Testis (tissue), 3 donors: Measurements from ENCODE around the gene SLC2A4. TPM values are rescaled to one million over a fixed set of nuclear protein-coding genes. Genes with fewer than 3 reads are reported as not detected.
A peak's percentile ranks its signal among the peaks of the same experiment; 100 is the strongest.

Experiments
- DNase-seq: peaks from one replicate; pipeline ENCODE4 v3.0.0-alpha.2; 2019
- H3K27ac ChIP-seq, 2 donors: fragments of 200-600 bp; sonication (generic); one replicate each; pipeline ENCODE4 v1.5.1; 2019
- H3K27me3 ChIP-seq: fragments of 200-600 bp; sonication (generic); one replicate; pipeline ENCODE4 v1.5.1; 2019
- H3K36me3 ChIP-seq: fragments of 200-600 bp; sonication (generic); one replicate; pipeline ENCODE4 v1.5.1; 2017; ENCODE audit warnings: low read depth; ENCODE audit errors: missing control alignments
- H3K4me1 ChIP-seq: fragments of 200-600 bp; sonication (generic); one replicate; pipeline ENCODE4 v1.5.1; 2019
- H3K4me3 ChIP-seq, 2 donors: fragments of 200-600 bp; sonication (generic); one replicate each; pipeline ENCODE4 v1.5.1; 2017 to 2019
- H3K9me3 ChIP-seq: fragments of 200-600 bp; sonication (generic); one replicate; pipeline ENCODE4 v1.5.1; 2017
- POLR2A ChIP-seq: fragments of 450-650 bp; IDR thresholded peaks from one replicate; pipeline ENCODE4 v1.6.1; 2017; ENCODE audit warnings: antibody characterized with exemption, mild to moderate bottlenecking, moderate library complexity
- WGBS, 2 donors: methylation state at CpG; one replicate each; pipeline ENCODE4 v1.1.5; 2018; 5-methylcytosine and 5-hydroxymethylcytosine counted together
- intact Hi-C: fragments of 100-400 bp; cut with DNase I; formaldehyde crosslinking; loops from one replicate; pipeline ENCODE4 v1.15.1; 2023; ENCODE audit warnings: low total_unique reads
- polyA plus RNA-seq: library from polyadenylated mRNA; stranded (reverse); fragments of 350-450 nt; fragmentation: Illumina TruSeq; extraction: RNeasy Lipid Tissue Mini Kit (QIAGEN cat#74804); gene quantifications from one replicate; pipeline ENCODE4 v1.2.3, GENCODE V29; 2014; ENCODE audit warnings: low read depth, low replicate concordance; ENCODE audit not compliant: insufficient read depth
- total RNA-seq, 2 donors: library from RNA; depleted of rRNA; stranded (reverse); fragments of >200 nt; gene quantifications; one replicate each; pipeline ENCODE4 v1.2.3, GENCODE V29; 2016
- TF ChIP-seq, protein P1 (sequence below), 3 experiments: fragments of 450-650 bp in 2 of 3; fragments of 200-600 bp in 1 of 3; sonication (generic) in 1 of 3; IDR thresholded peaks; one replicate each; pipeline ENCODE4 v1.5.1; 2016 to 2019; ENCODE audit warnings: antibody characterized with exemption in 3 of 3, mild to moderate bottlenecking in 2 of 3, moderate library complexity in 1 of 3

The SLC2A4 gene
- total and polyA plus RNA-seq, 3 donors from 2014 or later = 4.2 to 6.6 (median 4.7) TPM

DNA sequence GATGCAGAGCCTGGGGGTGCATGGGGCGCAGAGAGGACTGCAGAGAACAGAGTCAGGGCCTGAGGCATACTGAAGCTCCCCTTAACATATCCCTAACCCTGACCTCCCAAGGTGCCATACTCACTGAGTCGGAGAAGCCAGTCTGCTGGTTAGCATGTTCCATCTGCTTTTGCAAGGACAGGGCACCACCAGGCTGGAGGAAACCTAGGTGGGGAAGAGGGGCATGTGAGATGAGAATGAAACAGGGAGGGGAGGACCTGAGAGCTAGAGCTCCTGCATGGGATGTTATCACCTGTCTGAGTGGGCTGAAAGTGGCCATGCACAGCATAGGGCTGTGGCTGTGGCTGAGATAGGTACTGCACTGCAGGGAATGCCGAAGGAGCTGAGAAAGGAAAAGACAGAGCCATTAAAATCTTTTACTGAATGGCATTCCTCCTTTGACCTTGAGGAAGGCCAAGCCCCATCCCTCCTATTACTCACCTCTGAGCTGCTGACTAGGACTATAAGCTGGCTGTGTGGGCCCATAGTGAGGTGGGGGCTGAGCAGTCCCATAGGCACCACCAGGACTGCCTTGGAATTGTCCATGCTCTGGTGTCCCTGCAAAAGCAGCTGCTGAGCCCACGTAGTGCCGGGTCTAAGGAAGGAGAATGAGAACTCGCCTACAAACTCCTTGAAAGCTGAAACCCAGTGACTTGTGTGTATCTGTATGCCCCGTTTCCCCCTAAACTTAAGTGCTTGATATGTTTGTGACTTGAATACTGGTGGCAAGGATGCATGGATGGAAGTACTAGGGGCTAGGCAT is 31.8 kb downstream of the SLC2A4 start:
- Histone ChIP-seq H3K36me3 (no peaks in the 10 kb centered on the region), H3K9me3 (no peaks in the 10 kb centered on the region), H3K27ac (no peak overlapping the region), H3K4me3 (no peak overlapping the region), H3K27me3 (no peaks in the 10 kb centered on the region), H3K4me1 (peaks cover 11% of the 10 kb centered on the region)
- WGBS, 2 donors = 79 to 87% methylated on average over 6 to 7 of the region's 7 CpGs
- no peak for TF ChIP-seq POLR2A
- TF ChIP-seq, protein P1, sequence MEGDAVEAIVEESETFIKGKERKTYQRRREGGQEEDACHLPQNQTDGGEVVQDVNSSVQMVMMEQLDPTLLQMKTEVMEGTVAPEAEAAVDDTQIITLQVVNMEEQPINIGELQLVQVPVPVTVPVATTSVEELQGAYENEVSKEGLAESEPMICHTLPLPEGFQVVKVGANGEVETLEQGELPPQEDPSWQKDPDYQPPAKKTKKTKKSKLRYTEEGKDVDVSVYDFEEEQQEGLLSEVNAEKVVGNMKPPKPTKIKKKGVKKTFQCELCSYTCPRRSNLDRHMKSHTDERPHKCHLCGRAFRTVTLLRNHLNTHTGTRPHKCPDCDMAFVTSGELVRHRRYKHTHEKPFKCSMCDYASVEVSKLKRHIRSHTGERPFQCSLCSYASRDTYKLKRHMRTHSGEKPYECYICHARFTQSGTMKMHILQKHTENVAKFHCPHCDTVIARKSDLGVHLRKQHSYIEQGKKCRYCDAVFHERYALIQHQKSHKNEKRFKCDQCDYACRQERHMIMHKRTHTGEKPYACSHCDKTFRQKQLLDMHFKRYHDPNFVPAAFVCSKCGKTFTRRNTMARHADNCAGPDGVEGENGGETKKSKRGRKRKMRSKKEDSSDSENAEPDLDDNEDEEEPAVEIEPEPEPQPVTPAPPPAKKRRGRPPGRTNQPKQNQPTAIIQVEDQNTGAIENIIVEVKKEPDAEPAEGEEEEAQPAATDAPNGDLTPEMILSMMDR (IDR thresholded peaks at IDR 0.05) = no peak
- no peak for DNase-seq
- intact Hi-C loops = no loop called here

DNA sequence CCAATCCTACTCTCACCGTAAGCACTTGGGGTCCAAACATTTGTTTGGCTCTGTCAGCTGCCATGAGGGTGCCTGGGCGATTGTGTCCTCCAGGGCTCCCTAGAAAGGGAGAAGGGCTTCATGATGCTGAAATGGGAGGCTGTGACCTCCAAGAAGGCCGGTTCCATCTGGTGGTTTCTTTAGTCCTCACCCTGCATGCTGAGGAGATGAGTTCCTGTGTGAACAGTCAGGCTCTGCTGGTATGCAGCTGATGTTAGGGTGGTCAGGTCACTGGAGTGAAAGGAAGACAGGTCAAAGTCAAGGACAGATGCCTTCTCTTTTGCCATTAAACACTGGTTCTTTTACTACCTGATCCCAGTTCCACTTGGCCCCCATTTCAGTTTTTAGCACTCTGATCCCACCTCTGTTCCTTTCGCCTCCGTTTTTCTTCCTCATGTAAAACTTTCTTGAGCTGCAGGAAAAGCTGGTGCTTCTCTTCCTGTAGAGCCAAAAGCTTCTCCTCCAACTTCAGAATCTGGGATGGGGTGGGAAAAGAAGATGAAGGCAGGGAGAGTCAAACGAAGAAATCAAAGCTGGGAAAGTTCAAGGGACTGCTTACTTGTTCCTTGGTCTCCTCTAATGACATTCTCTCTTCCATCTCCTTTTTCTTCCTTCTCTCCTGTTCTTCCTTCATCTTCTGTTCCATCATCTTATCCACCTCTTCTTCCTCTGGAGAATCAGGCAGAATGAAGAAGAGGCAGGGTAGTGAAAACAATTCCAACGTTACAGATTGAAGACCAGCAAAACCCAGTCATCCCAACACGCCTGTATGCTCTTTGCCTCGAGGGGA is 32.6 kb downstream of the SLC2A4 start:
- Histone ChIP-seq H3K27me3 (no peaks in the 10 kb centered on the region), H3K36me3 (no peaks in the 10 kb centered on the region), H3K4me3 (peak overlapping the region; percentile 84 to 86), H3K9me3 (no peaks in the 10 kb centered on the region), H3K4me1 (peaks cover 6% of the 10 kb centered on the region), H3K27ac (peak overlapping the region in 1 of 2 donors; percentile 94)
- intact Hi-C loops = no loop called here
- no peak for TF ChIP-seq POLR2A
- TF ChIP-seq, protein P1 (IDR thresholded peaks at IDR 0.05) = no peak
- no peak for DNase-seq
- 33 to 40% methylated on average over 8 to 9 of the region's 9 CpGs for WGBS, 2 donors

DNA sequence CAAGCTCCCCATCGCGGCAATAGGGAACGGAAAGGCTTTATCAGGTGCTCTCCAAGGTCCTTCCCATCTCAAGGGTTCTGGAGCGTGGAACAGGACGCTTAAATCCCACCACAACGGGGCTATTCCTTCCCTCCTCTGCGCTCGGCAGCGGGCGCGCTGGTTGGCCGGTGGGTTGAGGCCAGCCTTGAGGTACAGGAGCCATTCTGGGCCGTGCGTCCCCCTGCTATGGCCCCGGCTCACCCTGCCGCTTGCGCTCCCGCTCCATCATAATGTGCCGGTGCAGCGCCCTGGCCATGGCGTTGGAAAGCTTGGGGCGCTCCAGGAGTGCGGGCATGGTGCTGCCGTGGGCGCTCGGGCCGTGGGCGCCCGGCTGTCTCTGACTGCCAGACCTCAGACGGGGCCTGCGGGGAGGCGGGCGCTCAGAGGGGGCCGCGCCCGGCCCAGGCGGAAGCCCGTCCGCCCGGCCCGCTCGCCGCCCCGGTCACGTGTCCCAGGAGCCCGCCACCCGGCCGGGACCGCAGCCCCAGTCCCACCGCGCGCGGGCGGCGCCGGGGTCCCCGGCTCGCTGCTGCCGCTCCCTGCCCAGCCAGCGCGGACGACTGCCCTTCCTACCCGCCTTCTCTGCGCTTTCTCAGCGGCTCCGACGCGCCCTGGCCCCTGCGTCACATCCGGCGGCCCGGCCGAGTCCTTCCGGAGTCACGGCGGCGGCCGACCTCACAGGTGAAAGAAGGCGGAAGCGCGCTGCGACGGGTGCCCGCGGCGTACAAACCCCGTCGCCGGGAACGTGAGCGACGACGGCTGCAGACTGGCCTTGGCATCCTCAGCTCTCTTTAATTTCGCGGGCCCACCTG is 33.4 kb downstream of the SLC2A4 start, which contains the start of gene GPS2:
TSS of gene GPS2 (minus strand) at position 642 of the 851 bp plus-strand sequence. CDS start at position 334, 308 bp downstream.
- 0% methylated on average over 6 to 72 of the region's 95 CpGs for WGBS, 2 donors

More for the DNA sequence above, 33.4 kb downstream of the SLC2A4 start, which contains the start of gene GPS2:
- Histone ChIP-seq H3K9me3 (no peaks in the 10 kb centered on the region), H3K36me3 (no peaks in the 10 kb centered on the region), H3K27me3 (no peaks in the 10 kb centered on the region), H3K4me1 (no peaks in the 10 kb centered on the region), H3K4me3 (peak within 1 kb of the TSS; percentile 84 to 86), H3K27ac (peak within 1 kb of the TSS; percentile 75 to 94)
- peak; percentile 96 for DNase-seq
- TF ChIP-seq, protein P1 (IDR thresholded peaks at IDR 0.05) = no peak
- peak; percentile 6 for TF ChIP-seq POLR2A
- intact Hi-C loops = no loop called here
